Measurements from ENCODE around the gene STRA8. TPM values are rescaled to one million over a fixed set of nuclear protein-coding genes. Genes with fewer than 3 reads are reported as not detected.

The STRA8 gene
- total and polyA plus RNA-seq, 2 of the 13 experiments (the other 11 are each of a cell fraction or from before 2014, with no cell fraction given) = not detected

- TF ChIP-seq, protein P1, sequence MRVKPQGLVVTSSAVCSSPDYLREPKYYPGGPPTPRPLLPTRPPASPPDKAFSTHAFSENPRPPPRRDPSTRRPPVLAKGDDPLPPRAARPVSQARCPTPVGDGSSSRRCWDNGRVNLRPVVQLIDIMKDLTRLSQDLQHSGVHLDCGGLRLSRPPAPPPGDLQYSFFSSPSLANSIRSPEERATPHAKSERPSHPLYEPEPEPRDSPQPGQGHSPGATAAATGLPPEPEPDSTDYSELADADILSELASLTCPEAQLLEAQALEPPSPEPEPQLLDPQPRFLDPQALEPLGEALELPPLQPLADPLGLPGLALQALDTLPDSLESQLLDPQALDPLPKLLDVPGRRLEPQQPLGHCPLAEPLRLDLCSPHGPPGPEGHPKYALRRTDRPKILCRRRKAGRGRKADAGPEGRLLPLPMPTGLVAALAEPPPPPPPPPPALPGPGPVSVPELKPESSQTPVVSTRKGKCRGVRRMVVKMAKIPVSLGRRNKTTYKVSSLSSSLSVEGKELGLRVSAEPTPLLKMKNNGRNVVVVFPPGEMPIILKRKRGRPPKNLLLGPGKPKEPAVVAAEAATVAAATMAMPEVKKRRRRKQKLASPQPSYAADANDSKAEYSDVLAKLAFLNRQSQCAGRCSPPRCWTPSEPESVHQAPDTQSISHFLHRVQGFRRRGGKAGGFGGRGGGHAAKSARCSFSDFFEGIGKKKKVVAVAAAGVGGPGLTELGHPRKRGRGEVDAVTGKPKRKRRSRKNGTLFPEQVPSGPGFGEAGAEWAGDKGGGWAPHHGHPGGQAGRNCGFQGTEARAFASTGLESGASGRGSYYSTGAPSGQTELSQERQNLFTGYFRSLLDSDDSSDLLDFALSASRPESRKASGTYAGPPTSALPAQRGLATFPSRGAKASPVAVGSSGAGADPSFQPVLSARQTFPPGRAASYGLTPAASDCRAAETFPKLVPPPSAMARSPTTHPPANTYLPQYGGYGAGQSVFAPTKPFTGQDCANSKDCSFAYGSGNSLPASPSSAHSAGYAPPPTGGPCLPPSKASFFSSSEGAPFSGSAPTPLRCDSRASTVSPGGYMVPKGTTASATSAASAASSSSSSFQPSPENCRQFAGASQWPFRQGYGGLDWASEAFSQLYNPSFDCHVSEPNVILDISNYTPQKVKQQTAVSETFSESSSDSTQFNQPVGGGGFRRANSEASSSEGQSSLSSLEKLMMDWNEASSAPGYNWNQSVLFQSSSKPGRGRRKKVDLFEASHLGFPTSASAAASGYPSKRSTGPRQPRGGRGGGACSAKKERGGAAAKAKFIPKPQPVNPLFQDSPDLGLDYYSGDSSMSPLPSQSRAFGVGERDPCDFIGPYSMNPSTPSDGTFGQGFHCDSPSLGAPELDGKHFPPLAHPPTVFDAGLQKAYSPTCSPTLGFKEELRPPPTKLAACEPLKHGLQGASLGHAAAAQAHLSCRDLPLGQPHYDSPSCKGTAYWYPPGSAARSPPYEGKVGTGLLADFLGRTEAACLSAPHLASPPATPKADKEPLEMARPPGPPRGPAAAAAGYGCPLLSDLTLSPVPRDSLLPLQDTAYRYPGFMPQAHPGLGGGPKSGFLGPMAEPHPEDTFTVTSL (CRISPR knock-in tag; IDR thresholded peaks at IDR 0.05; ENCODE audit: borderline replicate concordance) = no peak
- TF ChIP-seq TBL1XR1 (IDR thresholded peaks at IDR 0.05; ENCODE audit: borderline replicate concordance, low read length, partially characterized antibody) (no peak), ZNF740 (CRISPR knock-in tag; IDR thresholded peaks at IDR 0.05) (no peak), ZNF382 (CRISPR knock-in tag; IDR thresholded peaks at IDR 0.05; ENCODE audit: borderline replicate concordance) (no peak), ZNF781 (CRISPR knock-in tag; IDR thresholded peaks at IDR 0.05; ENCODE audit: borderline replicate concordance, not compliant biosample characterization) (no peak), HNF4G (IDR thresholded peaks at IDR 0.05; ENCODE audit: borderline replicate concordance, low read depth, low read length) (no peak), HNF4G (CRISPR knock-in tag; IDR thresholded peaks at IDR 0.05; ENCODE audit: borderline replicate concordance, low read depth) (no peak), HMG20A (CRISPR knock-in tag; IDR thresholded peaks at IDR 0.05; ENCODE audit: borderline replicate concordance) (no peak), YY1 (IDR thresholded peaks at IDR 0.05; ENCODE audit: insufficient read depth, insufficient replicate concordance, low read depth, low read length) (no peak)
- TF ChIP-seq, protein P2, sequence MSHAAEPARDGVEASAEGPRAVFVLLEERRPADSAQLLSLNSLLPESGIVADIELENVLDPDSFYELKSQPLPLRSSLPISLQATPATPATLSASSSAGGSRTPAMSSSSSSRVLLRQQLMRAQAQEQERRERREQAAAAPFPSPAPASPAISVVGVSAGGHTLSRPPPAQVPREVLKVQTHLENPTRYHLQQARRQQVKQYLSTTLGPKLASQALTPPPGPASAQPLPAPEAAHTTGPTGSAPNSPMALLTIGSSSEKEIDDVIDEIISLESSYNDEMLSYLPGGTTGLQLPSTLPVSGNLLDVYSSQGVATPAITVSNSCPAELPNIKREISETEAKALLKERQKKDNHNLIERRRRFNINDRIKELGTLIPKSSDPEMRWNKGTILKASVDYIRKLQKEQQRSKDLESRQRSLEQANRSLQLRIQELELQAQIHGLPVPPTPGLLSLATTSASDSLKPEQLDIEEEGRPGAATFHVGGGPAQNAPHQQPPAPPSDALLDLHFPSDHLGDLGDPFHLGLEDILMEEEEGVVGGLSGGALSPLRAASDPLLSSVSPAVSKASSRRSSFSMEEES (CRISPR knock-in tag; IDR thresholded peaks at IDR 0.05) = no peak
- TF ChIP-seq, protein P3, sequence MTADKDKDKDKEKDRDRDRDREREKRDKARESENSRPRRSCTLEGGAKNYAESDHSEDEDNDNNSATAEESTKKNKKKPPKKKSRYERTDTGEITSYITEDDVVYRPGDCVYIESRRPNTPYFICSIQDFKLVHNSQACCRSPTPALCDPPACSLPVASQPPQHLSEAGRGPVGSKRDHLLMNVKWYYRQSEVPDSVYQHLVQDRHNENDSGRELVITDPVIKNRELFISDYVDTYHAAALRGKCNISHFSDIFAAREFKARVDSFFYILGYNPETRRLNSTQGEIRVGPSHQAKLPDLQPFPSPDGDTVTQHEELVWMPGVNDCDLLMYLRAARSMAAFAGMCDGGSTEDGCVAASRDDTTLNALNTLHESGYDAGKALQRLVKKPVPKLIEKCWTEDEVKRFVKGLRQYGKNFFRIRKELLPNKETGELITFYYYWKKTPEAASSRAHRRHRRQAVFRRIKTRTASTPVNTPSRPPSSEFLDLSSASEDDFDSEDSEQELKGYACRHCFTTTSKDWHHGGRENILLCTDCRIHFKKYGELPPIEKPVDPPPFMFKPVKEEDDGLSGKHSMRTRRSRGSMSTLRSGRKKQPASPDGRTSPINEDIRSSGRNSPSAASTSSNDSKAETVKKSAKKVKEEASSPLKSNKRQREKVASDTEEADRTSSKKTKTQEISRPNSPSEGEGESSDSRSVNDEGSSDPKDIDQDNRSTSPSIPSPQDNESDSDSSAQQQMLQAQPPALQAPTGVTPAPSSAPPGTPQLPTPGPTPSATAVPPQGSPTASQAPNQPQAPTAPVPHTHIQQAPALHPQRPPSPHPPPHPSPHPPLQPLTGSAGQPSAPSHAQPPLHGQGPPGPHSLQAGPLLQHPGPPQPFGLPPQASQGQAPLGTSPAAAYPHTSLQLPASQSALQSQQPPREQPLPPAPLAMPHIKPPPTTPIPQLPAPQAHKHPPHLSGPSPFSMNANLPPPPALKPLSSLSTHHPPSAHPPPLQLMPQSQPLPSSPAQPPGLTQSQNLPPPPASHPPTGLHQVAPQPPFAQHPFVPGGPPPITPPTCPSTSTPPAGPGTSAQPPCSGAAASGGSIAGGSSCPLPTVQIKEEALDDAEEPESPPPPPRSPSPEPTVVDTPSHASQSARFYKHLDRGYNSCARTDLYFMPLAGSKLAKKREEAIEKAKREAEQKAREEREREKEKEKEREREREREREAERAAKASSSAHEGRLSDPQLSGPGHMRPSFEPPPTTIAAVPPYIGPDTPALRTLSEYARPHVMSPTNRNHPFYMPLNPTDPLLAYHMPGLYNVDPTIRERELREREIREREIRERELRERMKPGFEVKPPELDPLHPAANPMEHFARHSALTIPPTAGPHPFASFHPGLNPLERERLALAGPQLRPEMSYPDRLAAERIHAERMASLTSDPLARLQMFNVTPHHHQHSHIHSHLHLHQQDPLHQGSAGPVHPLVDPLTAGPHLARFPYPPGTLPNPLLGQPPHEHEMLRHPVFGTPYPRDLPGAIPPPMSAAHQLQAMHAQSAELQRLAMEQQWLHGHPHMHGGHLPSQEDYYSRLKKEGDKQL (CRISPR knock-in tag; IDR thresholded peaks at IDR 0.05; ENCODE audit: low read depth) = no peak
- TF ChIP-seq, protein P4, sequence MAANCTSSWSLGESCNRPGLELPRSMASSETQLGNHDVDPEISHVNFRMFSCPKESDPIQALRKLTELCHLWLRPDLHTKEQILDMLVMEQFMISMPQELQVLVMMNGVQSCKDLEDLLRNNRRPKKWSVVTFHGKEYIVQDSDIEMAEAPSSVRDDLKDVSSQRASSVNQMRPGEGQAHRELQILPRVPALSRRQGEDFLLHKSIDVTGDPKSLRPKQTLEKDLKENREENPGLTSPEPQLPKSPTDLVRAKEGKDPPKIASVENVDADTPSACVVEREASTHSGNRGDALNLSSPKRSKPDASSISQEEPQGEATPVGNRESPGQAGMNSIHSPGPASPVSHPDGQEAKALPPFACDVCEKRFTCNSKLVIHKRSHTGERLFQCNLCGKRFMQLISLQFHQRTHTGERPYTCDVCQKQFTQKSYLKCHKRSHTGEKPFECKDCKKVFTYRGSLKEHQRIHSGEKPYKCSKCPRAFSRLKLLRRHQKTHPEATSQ (CRISPR knock-in tag; IDR thresholded peaks at IDR 0.05; ENCODE audit: borderline replicate concordance) = no peak
Measured at GRCh38 chr7:135234727-135235126, 1.1 kb downstream of the STRA8 start (continued).
